HL-60 (cell line): Measurements from ENCODE around the gene TOMM22.

Experiments
- POLR2AphosphoS5 ChIP-seq: IDR thresholded peaks from 2 replicates; pipeline ENCODE4 v1.6.1; 2012; ENCODE audit warnings: low read depth
- TF ChIP-seq, protein P1 (sequence below): IDR thresholded peaks from one replicate; pipeline ENCODE4 v1.5.1; 2011; ENCODE audit warnings: low read length, control low read depth, inconsistent platforms; ENCODE audit not compliant: insufficient read depth

DNA sequence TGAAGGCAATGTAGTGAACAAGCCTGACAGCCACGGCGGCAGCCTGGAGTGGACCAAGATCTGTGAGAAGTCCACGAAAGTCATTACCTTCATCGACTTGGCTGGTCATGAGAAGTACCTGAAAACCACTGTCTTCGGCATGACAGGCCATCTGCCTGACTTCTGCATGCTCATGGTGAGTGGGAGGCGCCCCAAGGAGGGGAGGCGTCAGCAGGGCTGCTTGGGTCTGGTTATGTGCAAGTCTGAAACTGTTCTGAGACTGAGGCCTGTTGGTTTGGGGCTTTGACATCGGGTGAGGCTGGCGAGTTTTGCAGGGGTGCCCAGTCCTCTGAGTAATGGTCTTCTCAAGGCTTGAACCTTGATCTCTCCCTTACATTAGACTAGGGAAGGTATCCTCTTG is 35.1 kb downstream of the TOMM22 start:
- TF ChIP-seq, protein P1, sequence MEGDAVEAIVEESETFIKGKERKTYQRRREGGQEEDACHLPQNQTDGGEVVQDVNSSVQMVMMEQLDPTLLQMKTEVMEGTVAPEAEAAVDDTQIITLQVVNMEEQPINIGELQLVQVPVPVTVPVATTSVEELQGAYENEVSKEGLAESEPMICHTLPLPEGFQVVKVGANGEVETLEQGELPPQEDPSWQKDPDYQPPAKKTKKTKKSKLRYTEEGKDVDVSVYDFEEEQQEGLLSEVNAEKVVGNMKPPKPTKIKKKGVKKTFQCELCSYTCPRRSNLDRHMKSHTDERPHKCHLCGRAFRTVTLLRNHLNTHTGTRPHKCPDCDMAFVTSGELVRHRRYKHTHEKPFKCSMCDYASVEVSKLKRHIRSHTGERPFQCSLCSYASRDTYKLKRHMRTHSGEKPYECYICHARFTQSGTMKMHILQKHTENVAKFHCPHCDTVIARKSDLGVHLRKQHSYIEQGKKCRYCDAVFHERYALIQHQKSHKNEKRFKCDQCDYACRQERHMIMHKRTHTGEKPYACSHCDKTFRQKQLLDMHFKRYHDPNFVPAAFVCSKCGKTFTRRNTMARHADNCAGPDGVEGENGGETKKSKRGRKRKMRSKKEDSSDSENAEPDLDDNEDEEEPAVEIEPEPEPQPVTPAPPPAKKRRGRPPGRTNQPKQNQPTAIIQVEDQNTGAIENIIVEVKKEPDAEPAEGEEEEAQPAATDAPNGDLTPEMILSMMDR: no peak
- no peak for TF ChIP-seq POLR2AphosphoS5
